SK-N-SH (cell line): Measurements from ENCODE around the gene NSMCE4A. TPM values are rescaled to one million over a fixed set of nuclear protein-coding genes. Genes with fewer than 3 reads are reported as not detected.
"Not testable (repeated sequence)": the region's sequence is repeated elsewhere in the genome, so short reads cannot be mapped to it uniquely, and the experiment has no call there.

Experiments
- CTCF ChIA-PET: fragments of 300-600, 350-600 bp; formaldehyde crosslinking; extraction: SDS; loops from one replicate; lab custom pipeline; 2021; lab: Yijun Ruan, JAX
- POLR2A ChIA-PET: fragments of 350-600 bp; sonication (Branson Sonifier 250); formaldehyde crosslinking; extraction: SDS; loops from one replicate; lab custom pipeline; 2020; ENCODE audit warnings: antibody characterized with exemption, inconsistent platforms; lab: Yijun Ruan, JAX
- DNase-seq: peaks from one replicate; pipeline ENCODE4 v3.0.0; 2012
- H2AFZ ChIP-seq: fragments of 200-600 bp; sonication (generic); 2 replicates; pipeline ENCODE4 v1.8.1; 2016; ENCODE audit warnings: antibody characterized with exemption, mild to moderate bottlenecking, low read depth
- H3F3A ChIP-seq: fragments of 200-600 bp; sonication (generic); replicated peaks from 2 replicates; pipeline ENCODE3; 2016; ENCODE audit warnings: antibody characterized with exemption, mild to moderate bottlenecking; ENCODE audit not compliant: insufficient read depth
- H3K27ac ChIP-seq, 2 experiments: fragments of 200-500 bp in 1 of 2; fragments of 200-600 bp in 1 of 2; sonication (Bioruptor generic) in 1 of 2; sonication (generic), shearing (Covaris generic) in 1 of 2; 2 replicates each; pipeline versions ENCODE4 v1.5.1 to v1.6.1; 2014 to 2016; ENCODE audit warnings: low read depth in 2 of 2, inconsistent platforms in 1 of 2, low read length in 1 of 2, mild to moderate bottlenecking in 1 of 2, mixed read lengths in 1 of 2
- H3K27me3 ChIP-seq: fragments of 200-600 bp; sonication (generic), shearing (Covaris generic); 2 replicates; pipeline ENCODE4 v1.6.1; 2016; ENCODE audit warnings: mixed run types; ENCODE audit not compliant: insufficient read depth
- H3K36me3 ChIP-seq, 2 experiments: fragments of 200-500 bp in 1 of 2; fragments of 200-600 bp in 1 of 2; sonication (Bioruptor generic) in 1 of 2; sonication (generic) in 1 of 2; replicated peaks in 1 of 2; 2 replicates each; pipeline versions ENCODE3 to v1.5.1; 2014 to 2016; ENCODE audit warnings: low read length in 1 of 2, mild to moderate bottlenecking in 1 of 2; ENCODE audit not compliant: insufficient read depth in 2 of 2, control insufficient read depth in 1 of 2
- H3K4me1 ChIP-seq, 2 experiments: fragments of 200-500 bp in 1 of 2; fragments of 200-600 bp in 1 of 2; sonication (Bioruptor generic) in 1 of 2; sonication (generic), shearing (Covaris generic) in 1 of 2; 2 replicates each; pipeline versions ENCODE4 v1.5.1 to v1.6.1; 2014 to 2016; ENCODE audit warnings: low read depth in 1 of 2, low read length in 1 of 2, mixed run types in 1 of 2; ENCODE audit not compliant: insufficient read depth in 2 of 2, control insufficient read depth in 1 of 2
- H3K4me2 ChIP-seq: fragments of 200-600 bp; sonication (generic), shearing (Covaris generic); 2 replicates; pipeline ENCODE4 v1.6.1; 2017; ENCODE audit warnings: mixed run types
- H3K4me3 ChIP-seq, 2 experiments: fragments of 200-500 bp in 1 of 2; fragments of 200-600 bp in 1 of 2; sonication (Bioruptor generic) in 1 of 2; sonication (generic), shearing (Covaris generic) in 1 of 2; 2 replicates each; pipeline versions ENCODE4 v1.5.1 to v1.8.1; 2014 to 2016; ENCODE audit warnings: low read depth in 2 of 2, inconsistent platforms in 1 of 2, low read length in 1 of 2, mild to moderate bottlenecking in 1 of 2, mixed read lengths in 1 of 2, moderate library complexity in 1 of 2
- H3K79me2 ChIP-seq: fragments of 200-600 bp; sonication (generic); 2 replicates; pipeline ENCODE4 v1.8.1; 2017; ENCODE audit warnings: mild to moderate bottlenecking; ENCODE audit not compliant: insufficient read depth
- H3K9ac ChIP-seq: fragments of 200-600 bp; sonication (generic); 2 replicates; pipeline ENCODE4 v1.6.1; 2017; ENCODE audit warnings: mixed run types
- H3K9me2 ChIP-seq: fragments of 200-600 bp; sonication (generic); 2 replicates; pipeline ENCODE4 v1.6.1; 2017; ENCODE audit warnings: mixed run types
- H3K9me3 ChIP-seq: fragments of 200-600 bp; sonication (generic); 2 replicates; pipeline ENCODE4 v1.6.1; 2017; ENCODE audit warnings: mixed run types, mild to moderate bottlenecking, moderate library complexity
- H4K20me1 ChIP-seq: fragments of 200-600 bp; sonication (generic); 2 replicates; pipeline ENCODE4 v1.6.1; 2017; ENCODE audit warnings: mild to moderate bottlenecking, mixed run types; ENCODE audit not compliant: insufficient read depth
- GATA2 ChIP-seq: sonication (generic); formaldehyde crosslinking; IDR thresholded peaks from 2 replicates; pipeline ENCODE4 v1.5.0; 2020; ENCODE audit warnings: mild to moderate bottlenecking, missing genetic modification reagents
- NRF1 ChIP-seq: IDR thresholded peaks from 2 replicates; pipeline ENCODE4 v1.6.1; 2012; ENCODE audit warnings: low read depth, mild to moderate bottlenecking, low read length
- RAD21 ChIP-seq: IDR thresholded peaks from 2 replicates; pipeline ENCODE4 v1.6.1; 2012; ENCODE audit warnings: mild to moderate bottlenecking, low read length
- SMC3 ChIP-seq: IDR thresholded peaks from 2 replicates; pipeline ENCODE4 v1.6.1; 2012; ENCODE audit warnings: low read depth, low read length, improper control_type of control experiment
- TAF1 ChIP-seq: IDR thresholded peaks from 2 replicates; pipeline ENCODE4 v1.6.1; 2012; ENCODE audit warnings: low read depth, mild to moderate bottlenecking, low read length, moderate library complexity, borderline replicate concordance
- YY1 ChIP-seq: IDR thresholded peaks from 2 replicates; pipeline ENCODE4 v1.4.0; 2012; ENCODE audit warnings: low read depth, mild to moderate bottlenecking
- WGBS: methylation state at CpG from one replicate; pipeline ENCODE4 v1.1.6; 2017; ENCODE audit warnings: low lambda C conversion rate; 5-methylcytosine and 5-hydroxymethylcytosine counted together
- polyA plus RNA-seq, 3 experiments: library from polyadenylated mRNA; depleted of rRNA; stranded (reverse); fragments of >200 nt; gene quantifications; 2 replicates each; pipeline ENCODE4 v1.2.3, GENCODE V29; 2012
- TF ChIP-seq, protein P1 (sequence below): IDR thresholded peaks from 2 replicates; pipeline ENCODE4 v1.6.1; 2012; ENCODE audit warnings: mild to moderate bottlenecking, low read depth, low read length, moderate library complexity
- TF ChIP-seq, protein P2 (sequence below): IDR thresholded peaks from 2 replicates; pipeline ENCODE4 v1.4.0; 2012; ENCODE audit warnings: low read depth

NSMCE4A gene
- polyA plus RNA-seq, 1 of the 3 experiments (the other 2 are of a cell fraction), result 28.5 TPM

DNA sequence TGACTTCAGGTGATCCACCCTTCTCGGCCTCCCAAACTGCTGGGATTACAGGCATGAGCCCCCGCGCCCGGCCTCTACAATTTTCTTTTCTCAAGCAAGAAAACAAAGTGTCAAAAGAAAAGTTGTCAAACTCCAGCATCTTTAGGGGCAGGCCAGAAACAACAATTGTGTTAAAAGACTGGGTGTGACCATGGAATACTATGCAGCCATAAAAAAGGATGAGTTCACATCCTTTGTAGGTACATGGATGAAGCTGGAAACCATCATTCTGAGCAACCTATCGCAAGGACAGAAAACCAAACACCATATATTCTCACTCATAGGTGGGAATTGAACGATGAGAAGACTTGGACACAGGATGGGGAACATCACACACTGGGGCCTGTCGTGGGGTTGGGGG is 48.2 kb upstream of the NSMCE4A start:
- CTCF ChIA-PET, H3K4me2 ChIP-seq, H3K27me3 ChIP-seq, H3K4me1 ChIP-seq, H3K9me2 ChIP-seq, H4K20me1 ChIP-seq, DNase-seq, H3F3A ChIP-seq, POLR2A ChIA-PET, H3K9me3 ChIP-seq, H3K4me3 ChIP-seq, H3K9ac ChIP-seq, H3K79me2 ChIP-seq, H2AFZ ChIP-seq, H3K27ac ChIP-seq, H3K36me3 ChIP-seq: not testable (repeated sequence)
- 72% methylated on average over 7 of the region's 7 CpGs for WGBS

DNA sequence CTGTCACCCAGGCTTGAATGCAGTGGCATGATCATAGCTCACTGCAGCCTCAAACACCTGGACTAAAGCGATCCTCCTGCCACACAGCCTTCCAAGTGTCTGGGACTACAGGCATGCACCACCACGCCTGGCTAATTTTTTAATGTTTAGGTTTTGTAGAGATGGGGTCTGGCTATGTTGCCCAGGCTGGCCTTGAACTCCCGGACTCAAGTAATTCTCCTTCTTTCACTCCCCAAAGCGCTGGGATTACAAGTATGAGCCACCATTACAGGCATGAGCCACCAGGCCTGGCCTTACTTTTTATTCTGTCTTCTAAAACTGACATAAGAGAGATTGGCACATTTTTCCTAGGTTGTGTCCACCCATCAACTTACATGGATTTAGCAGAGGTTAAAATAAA is 47.3 kb upstream of the NSMCE4A start:
- TF ChIP-seq NRF1 (no peak), RAD21 (no peak), YY1 (no peak), TAF1 (no peak), GATA2 (CRISPR knock-in tag) (no peak), SMC3 (no peak)
- TF ChIP-seq, protein P1, sequence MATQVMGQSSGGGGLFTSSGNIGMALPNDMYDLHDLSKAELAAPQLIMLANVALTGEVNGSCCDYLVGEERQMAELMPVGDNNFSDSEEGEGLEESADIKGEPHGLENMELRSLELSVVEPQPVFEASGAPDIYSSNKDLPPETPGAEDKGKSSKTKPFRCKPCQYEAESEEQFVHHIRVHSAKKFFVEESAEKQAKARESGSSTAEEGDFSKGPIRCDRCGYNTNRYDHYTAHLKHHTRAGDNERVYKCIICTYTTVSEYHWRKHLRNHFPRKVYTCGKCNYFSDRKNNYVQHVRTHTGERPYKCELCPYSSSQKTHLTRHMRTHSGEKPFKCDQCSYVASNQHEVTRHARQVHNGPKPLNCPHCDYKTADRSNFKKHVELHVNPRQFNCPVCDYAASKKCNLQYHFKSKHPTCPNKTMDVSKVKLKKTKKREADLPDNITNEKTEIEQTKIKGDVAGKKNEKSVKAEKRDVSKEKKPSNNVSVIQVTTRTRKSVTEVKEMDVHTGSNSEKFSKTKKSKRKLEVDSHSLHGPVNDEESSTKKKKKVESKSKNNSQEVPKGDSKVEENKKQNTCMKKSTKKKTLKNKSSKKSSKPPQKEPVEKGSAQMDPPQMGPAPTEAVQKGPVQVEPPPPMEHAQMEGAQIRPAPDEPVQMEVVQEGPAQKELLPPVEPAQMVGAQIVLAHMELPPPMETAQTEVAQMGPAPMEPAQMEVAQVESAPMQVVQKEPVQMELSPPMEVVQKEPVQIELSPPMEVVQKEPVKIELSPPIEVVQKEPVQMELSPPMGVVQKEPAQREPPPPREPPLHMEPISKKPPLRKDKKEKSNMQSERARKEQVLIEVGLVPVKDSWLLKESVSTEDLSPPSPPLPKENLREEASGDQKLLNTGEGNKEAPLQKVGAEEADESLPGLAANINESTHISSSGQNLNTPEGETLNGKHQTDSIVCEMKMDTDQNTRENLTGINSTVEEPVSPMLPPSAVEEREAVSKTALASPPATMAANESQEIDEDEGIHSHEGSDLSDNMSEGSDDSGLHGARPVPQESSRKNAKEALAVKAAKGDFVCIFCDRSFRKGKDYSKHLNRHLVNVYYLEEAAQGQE, result no peak
- TF ChIP-seq, protein P2, sequence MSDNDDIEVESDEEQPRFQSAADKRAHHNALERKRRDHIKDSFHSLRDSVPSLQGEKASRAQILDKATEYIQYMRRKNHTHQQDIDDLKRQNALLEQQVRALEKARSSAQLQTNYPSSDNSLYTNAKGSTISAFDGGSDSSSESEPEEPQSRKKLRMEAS, result no peak
- 70% methylated on average over 4 of the region's 4 CpGs for WGBS
- H3K27me3 ChIP-seq, result no peaks in the 10 kb centered on the region; the same call in 1 of the 2 replicates
- H3K9ac ChIP-seq, result no peak overlapping the region
- POLR2A ChIA-PET, result interaction anchor here (0.6 kb wide), 1 partner anchor 68 kb away, joined by 4 read pairs; no protein-coding TSS in a partner anchor
- no peak overlapping the region for H3K27ac ChIP-seq
- peaks cover 0 to 6% of the 10 kb centered on the region in 2 experiments; a peak in 1 of 4 replicates for H3K4me1 ChIP-seq
- H3K79me2 ChIP-seq, result no peaks in the 10 kb centered on the region
- H3K4me3 ChIP-seq, result no peak overlapping the region
- H2AFZ ChIP-seq, result no peak overlapping the region
- CTCF ChIA-PET, result no interaction called here
- H3K9me3 ChIP-seq, result no peaks in the 10 kb centered on the region
- DNase-seq, result no peak
- H3F3A ChIP-seq, result no peaks in the 10 kb centered on the region
- H3K4me2 ChIP-seq, result no peak overlapping the region
- no peaks in the 10 kb centered on the region for H3K36me3 ChIP-seq
- H4K20me1 ChIP-seq, result no peaks in the 10 kb centered on the region
- H3K9me2 ChIP-seq, result no peaks in the 10 kb centered on the region
